Ecto neural progenitor cell (in vitro differentiated cells): Measurements from ENCODE around the gene B3GNT9.

ENCODE experiments used
- DNase-seq: peaks from one replicate; pipeline ENCODE4 v3.0.0-alpha.2; 2018; ENCODE audit warnings: low spot score

Gene B3GNT9

DNA sequence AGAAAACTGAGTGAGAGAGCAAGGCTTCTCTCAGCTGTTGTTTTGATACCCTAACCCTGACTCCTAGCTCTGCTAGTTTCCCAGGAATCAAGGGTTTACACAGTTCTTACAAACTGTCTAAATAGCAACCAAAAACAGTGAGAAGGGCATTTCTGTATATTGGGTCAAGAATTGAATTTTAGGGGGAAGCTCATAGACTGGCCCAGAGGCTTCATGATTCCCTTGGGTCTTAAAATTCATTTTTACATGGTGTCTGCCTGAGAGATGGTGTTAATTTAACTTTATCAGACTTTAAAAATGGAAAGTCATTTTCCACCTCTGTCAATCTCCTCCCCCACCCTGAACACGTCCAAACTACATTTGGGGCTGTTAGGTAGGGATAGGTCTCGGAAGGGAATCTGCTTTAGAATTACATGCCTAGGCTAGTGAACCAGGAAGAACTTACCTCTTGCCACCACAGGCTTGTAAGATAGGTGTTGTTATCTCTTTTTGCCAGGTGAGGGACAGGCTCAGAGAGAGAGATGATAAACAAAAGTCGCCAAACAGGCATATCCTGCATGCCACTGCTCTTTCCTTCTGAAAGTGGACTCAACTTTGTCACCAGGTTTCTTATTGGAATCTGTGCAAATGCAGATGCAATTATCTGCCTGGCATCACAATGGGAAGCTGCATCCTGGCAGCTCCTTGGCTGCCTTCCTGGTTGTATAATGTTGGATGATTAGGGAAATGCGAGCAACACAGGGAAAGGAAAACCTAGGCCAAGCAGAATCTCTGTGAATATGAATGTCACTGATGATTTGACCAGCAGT lies 38.0 kb downstream of the B3GNT9 start:
- no peak for DNase-seq

DNA sequence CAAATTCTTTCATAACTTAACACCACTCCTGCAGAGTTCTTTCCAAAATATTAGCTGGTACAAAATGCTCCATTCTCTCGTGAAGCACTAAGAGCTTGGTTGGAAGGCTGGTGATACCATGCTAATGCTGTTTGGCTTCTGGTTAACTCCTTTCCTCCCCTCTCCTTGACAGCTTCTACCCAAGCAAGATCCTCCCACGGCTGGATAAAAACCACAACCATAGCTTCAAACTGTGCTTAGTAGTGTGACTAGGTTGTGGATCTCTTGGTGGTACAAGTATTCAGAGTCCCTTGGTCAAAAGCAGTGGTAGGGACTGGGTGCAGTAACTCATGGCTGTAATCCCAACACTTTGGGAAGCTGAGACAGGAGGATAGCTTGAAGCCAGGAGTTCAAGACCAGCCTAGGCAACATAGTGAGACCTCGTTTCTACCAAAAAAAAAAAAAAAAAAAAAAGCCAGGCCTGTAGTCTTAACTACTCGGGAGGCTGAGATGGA lies 38.8 kb downstream of the B3GNT9 start:
- no peak for DNase-seq

DNA sequence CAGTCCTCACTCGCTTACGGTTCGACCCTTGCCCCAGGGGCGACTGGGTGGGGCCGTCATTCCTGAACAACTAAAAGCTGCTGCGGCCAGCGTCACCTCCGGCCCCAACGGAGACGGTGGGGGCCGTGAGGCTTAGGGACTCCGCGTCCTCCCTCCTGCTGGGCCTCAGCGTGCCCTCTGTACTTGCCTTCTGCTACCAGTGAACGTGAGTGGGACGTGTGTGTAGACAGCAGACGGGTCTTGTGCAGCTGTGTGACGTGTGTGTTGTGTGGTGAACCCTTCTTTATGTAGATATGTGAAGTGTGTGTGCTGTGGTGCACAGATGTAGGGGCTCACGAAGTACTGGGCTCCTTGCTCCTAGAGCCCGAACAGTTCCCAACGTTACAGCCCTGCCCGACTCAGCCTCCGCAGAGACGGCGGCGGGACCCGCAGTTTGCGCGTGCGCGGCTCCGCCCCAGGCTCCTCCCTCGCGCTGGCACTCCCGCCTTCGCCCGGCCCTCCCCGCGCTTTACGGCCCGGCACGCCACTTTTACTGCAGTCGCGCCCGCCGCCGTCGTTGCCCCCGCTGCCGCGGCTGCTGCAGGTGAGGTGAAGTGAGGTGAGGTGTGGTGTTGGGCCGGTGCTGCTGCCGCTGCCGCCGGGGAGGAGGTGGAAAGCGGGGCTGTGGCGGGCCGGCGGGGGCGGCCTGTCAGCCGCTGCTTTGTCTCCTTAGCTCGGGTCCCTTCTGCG lies 41.2 kb downstream of the B3GNT9 start, which contains the start of gene PHAF1:
TSS of gene PHAF1 (plus strand) at position 535 of the 729 bp plus-strand sequence. CDS start 235 bp downstream, outside the sequence.
- peak; percentile 97 for DNase-seq

DNA sequence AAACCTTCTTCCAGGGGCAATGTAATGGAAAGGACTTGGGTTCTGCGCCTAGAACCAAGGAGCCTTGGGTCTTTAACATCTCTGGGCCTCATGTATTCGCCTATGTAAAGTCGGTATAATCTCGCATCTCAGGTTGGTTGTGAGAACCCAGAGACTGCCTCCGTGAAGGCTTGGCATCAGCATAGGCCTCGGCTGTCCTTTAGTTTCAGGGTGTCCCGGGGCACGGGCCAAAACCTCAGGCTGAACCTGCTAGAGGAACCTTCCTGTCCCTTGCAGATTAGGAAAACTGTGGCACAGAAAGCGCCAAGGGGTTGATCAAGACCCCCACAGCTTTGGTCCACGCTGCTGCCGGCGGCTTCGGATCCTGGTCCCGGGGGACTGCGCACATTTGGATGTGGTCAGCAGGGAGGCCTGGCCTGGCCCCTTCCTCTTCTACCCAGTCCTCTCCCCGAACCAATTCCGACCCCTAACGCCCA lies 41.8 kb downstream of the B3GNT9 start:
- DNase-seq, result no peak

DNA sequence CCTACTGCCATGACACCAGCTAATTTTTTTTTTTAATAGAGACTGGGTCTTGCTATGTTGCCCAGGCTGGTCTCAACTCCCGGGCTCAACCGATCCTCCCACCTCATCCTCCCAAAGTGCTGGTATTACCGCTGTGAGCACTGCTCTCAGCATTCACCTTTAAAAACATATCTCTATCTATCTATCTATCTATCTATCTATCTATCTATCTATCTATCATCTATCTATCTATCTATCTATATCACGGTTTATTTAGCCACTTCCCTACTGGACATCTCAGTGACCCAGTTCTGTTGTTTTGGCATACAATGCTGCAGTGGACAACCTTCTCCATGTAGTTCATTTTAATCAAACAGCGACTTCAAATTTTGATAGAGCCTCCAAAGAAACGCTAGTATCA lies 42.3 kb downstream of the B3GNT9 start:
- no peak for DNase-seq

DNA sequence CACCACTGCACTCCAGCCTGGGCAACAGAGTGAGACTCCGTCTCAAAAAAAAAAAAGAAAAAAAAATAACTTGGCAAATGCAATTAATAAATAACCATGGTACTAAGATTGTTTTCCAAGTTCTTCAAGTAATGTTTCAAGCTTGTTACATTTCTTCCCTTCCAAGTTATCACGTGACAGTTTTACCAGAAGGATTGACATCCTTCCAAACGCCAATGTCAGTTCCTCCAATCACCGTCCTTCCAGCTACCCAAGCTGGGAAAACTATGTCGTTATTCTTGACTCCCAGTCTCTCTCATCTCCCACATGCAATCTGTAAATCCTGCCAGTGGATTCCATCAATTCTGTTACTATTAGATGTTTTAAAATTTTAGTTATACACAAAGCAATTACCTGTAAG lies 44.9 kb downstream of the B3GNT9 start:
- no peak for DNase-seq

DNA sequence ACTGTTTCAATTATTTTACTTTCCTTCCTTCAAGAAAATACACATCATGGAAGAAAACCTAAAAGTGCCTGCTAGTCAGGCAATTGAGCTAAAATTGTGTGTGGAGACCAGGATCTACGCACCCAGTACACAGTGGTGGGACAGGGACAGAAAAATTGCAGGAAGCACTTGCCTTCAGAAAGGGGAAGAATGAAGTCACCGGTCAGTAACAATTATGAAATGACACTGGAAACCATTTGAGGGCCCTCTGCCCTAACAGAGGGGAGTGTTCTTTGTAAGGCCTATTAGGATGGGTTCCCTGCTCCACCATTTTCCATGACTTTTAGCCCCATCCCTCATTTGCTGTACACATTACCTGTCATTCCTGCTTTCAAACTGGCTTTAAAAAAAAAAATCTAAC lies 45.6 kb downstream of the B3GNT9 start:
- no peak for DNase-seq

DNA sequence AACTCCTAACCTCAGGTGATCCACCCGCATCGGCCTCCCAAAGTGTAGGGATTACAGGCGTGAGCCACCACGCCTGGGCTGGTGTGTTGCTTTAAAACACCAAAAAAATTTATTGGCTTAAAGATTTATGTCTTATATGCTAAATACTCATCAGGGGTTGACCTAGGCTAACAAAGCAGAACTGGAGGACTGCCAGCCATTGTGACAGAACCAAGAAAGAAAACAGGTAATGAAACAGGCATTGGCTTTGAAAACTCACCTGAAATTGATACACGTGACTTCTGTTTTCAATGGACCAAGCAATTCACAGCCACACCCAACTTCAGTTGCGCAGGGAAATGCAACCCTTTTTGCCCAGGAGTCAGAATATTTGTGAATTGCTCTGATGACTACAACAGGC lies 46.0 kb downstream of the B3GNT9 start:
- no peak for DNase-seq

DNA sequence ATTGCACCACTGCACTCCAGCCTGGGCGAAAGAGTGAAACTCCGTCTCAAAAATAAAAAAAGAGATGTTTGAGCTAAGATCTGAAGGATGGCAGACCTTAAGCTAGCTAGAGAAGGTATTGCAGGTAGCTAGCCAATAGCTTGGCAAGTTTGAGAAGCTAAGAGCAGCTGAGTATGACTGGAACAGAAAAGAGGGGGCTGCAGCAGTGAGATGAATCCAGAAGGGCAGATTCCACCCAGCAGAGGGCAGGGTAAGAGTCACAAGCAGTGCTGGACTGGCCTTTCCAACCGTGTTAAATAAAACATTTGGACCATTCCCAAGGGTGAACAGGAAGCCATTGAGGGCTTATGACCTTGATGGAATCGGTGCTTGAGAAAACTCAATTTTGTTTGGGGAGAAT lies 46.7 kb downstream of the B3GNT9 start:
- no peak for DNase-seq

DNA sequence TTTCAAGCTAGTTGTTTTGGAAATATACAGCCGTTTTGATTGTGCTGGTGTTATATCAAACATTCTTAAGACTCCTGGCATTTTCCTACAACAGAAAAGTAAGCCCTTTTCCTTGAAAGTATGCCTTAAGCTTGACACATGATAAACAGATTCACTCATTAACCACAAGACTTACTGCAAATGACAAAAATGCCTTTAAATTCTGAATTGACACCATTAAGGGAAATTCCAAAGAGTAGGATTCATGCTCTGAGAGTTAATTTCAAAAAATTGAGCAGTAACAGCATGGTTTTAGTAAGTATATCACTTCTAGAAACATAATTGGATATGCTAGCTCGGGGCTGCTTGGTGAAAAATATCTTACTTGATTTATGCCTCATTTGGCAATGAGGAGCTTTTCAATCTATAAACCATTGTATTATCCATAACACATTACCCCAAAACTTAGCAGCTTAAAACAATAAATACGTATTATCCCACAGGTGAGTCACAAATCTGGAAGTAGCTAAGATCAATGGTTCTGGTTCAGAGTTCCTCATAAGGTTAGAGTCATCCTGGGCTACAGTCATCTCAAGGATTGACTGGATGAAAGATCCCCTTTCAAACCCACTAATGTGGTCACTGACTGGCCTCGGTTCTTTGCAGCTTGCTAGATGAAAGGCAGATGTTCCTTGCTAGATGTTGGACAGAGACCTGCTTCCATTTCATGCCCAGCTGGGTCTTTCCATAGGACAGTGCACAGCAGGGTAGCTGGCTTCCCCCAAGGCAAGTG lies 49.3 kb downstream of the B3GNT9 start:
- DNase-seq, result no peak

DNA sequence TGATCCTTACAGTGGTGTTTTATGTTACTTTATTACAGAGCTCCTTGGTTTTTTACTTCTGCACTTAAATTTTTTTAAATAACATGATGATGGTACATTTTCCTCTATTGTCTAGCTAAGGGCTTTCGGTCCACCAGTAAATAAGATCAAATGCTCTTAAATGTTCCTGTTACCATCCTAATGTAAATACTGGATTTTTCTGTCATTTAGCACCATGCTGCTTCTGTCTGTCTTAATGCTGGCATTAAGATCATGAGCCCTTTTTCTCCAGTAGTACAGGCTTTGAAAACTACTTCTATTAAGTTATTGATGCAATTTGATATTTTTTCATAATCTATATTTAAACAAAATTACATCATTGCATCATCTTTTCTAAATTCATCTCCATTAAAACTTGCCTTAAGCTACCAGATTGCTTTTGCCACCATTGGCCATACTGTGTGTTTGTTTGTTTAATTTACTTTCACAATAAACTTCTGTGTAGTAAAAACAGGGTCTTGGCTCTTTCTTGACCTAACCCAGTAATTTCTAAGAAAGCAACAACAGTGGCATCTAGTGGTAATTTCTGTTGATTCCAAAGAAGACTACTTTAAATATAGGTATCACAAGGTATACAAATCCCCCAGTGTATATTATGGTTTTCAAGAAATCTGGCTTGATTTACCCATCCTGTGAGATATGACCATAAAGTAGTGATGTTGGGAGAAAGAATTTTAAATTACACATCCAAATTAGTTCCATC lies 50.1 kb downstream of the B3GNT9 start:
- no peak for DNase-seq

DNA sequence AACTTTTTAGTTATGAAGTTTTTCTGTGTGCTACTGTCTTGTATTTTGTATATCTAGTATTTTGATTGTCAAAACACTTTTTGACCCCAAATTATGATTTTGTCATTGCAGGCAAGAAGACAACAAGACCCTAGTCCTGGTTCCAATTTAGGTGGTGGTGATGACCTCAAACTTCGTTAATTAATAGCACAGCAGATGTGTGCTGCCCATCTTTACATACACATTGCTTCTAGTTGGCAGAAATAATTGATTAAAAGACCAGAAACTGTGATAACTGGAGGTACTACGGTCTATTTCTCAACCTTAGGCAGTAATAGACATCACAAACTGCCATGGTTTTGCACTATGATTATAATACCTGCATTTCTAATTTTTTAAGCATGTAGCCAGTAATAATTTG lies 52.2 kb downstream of the B3GNT9 start:
- no peak for DNase-seq
